GM19372 (cell line): ENCODE measurements around the gene PRR20B.
"Not testable (repeated sequence)": the region's sequence is repeated elsewhere in the genome, so short reads cannot be mapped to it uniquely, and the experiment has no call there.

Source experiments
- ATAC-seq: cut with Tn5 transposase; IDR thresholded peaks from one replicate; pipeline ENCODE4 v1.9.1; 2021; ENCODE audit warnings: mild to moderate bottlenecking, low read depth, moderate library complexity; ENCODE audit not compliant: unreplicated experiment

PRR20B gene

DNA sequence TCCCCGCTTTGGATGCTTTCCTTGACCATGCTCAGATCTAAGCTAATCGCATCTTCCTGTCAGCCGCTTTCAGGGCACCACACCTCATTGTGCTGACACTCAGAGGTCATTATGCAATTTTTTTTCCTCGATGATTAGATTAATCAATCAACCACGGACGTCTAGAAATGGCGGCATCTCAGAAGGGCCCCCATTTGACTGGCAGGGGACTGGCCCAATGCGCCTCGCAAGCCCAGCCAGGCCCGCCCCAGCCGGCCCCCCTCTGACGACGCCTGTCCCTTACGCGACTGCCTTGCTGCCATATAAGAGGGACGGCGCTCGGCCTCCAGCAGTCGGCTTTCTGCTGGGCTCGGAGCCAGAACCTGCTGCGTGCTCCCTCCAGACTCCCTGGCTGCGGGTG is at the start of gene PRR20B:
Gene PRR20B, plus strand, starts transcription at position 301 of the 400 bp plus-strand sequence. CDS start 387 bp downstream, outside the sequence.
- ATAC-seq, result not testable (repeated sequence)

DNA sequence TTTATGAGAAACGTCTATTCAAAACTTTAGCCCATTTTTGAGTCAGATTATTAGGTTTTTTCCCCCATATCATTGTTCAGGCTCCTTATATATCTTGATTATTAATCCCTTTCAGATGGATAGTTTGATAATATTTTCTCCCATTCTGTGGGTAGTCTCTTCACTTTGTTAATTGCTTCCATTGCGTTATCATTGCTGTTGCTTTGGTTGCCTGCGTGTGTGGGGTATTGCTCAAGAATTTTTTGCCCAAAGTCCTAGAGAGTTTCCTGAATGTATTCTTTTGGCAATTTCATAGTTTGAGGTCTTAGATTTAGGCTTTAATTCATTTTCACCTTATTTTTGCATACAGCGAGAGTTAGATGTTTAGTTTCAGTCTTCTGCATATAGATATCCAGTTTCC is 32.3 kb upstream of the PRR20B start:
- no peak for ATAC-seq

DNA sequence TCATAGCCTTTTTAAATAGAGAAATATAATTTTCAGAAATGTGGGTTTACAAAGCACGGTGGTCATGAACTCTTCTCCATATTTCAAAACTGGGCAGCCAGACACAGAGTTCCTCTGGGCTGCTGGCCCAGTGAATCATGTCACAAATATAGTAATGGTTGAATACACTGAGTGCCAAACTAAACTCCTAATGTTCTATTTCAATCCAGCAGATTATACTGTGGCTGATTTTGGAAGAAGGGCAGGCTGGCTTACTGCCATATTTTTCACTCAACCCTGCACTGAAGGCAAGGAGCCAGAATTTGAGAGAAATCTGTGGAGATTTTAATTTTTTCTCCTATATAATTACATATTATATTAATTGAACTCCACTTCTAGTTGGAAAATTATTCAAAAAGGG is 23.6 kb upstream of the PRR20B start:
- ATAC-seq, result no peak

DNA sequence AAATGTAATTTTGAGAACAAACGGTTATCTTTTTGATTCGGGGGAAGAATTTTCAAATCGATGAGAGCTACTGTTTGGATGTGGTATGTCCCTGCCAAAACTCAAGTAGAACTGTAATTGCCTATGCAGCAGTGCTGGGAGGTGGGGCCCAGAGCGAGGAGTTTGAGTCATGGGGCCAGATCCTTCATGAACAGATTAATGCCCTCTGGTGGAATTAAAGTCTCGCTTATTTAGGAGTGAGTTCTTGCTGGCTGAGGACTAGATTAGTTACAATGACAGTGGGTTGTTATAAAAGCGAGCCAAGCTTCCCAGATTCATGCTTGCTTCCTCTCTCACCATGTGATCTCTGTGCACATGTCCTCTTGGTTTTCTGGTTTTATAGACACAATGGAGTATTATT is 18.4 kb upstream of the PRR20B start:
- ATAC-seq, result no peak

DNA sequence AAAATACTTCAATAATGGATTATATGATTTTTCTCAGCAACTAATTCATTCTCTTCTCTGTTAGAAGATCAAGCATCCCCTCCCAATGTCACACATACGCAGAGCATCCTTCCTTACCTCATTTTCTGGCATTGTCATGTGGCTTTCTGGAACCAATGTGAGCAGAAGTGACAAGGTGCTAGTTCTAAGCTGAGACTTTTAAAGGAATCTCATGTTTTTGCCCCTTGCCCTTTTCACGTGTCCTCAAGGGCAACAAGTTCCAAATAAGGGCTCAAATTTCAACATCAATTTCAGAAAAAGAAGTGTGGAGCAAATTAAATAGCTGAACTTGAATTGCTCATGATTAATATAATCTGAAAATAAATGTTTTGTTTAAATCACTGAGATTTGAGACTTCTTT is 11.2 kb upstream of the PRR20B start:
- ATAC-seq, result no peak

DNA sequence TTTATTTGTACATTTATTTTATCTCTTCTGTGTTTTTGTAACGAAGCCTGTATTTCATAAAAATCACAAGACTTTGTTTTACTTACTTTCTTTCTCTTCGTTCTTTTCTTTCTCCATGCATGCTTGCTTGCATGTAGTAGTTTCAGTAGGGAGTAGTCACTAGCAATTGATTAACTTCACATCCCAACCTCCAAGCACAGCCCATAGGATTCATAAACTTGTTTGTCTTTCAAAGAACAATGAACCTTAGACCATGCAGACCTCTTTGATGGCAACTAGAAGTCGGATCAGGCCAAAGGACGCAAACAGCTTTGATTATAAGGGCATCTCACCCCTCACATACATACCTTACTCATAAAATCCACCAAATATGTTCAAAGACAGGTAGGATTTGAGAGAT is 9.7 kb upstream of the PRR20B start:
- ATAC-seq, result no peak

GRCh38 chr13:57138988-57139387 is 8.3 kb upstream of the PRR20B start:
- ATAC-seq, result no peak

DNA sequence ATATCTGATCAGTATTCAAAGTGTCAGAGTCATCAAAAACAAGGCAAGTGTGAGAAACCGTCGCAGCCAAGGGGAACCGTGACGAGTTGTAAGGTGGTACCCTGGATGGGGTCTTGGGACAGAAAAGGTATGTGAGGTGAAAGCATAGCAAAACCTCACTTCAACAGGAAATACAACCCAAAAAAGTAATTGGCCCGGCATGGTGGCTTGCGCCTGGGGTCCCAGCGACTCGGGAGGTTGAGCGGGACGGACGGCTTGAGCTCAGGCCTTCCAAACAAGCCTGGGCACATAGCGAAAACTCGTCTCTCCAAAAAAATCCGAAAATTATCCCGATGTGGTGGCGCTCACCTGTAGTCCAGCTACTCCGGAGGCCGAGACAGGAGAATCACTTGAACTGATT is 7.5 kb upstream of the PRR20B start:
- ATAC-seq, result not testable (repeated sequence)

DNA sequence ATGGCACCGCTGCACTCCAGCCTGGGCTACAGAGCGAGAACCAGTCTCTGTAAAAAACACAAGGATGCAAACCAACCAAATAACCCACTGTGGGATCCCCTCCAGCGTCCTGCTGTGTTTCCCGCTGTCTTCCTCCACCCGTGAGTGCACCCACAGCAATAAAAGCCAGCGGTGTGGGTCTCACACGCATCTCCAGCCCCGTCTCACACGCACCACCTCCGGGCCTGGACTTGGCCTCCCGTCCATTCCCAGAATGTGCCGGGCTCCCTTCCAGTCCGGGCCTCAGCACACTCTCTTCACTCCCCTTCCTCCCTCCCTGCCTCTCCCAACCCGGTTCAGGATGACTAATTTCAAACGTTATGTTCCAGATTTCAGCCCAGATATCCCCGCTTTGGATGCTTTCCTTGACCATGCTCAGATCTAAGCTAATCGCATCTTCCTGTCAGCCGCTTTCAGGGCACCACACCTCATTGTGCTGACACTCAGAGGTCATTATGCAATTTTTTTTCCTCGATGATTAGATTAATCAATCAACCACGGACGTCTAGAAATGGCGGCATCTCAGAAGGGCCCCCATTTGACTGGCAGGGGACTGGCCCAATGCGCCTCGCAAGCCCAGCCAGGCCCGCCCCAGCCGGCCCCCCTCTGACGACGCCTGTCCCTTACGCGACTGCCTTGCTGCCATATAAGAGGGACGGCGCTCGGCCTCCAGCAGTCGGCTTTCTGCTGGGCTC is 6.9 kb upstream of the PRR20B start, which contains the start of gene PRR20A:
Gene PRR20A, plus strand, starts transcription at position 684 of the 734 bp plus-strand sequence. CDS start 387 bp downstream, outside the sequence.
- not testable (repeated sequence) for ATAC-seq

DNA sequence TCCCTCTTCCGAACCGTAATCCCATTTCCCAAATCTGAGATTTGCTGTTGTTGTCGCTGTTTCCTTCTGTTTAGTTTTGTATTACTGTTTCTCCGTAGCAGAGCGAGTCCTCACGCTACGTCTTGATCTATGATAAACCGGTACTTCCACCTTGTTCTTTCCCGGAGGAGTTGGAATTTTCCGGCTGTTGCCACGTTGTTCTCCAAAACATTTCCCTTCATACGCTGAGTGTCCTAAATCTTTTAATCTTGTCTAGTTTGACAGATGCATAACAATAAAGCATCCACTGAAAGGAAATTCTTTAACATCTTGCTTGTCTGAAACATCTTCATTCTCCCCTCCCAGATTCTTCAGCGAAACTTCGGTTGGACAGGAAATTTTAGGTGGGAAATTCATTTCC is 818 bp downstream of the PRR20B start:
- not testable (repeated sequence) for ATAC-seq

DNA sequence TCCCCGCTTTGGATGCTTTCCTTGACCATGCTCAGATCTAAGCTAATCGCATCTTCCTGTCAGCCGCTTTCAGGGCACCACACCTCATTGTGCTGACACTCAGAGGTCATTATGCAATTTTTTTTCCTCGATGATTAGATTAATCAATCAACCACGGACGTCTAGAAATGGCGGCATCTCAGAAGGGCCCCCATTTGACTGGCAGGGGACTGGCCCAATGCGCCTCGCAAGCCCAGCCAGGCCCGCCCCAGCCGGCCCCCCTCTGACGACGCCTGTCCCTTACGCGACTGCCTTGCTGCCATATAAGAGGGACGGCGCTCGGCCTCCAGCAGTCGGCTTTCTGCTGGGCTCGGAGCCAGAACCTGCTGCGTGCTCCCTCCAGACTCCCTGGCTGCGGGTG is 6.5 kb downstream of the PRR20B start, which contains the start of gene PRR20C:
Gene PRR20C, plus strand, starts transcription at position 301 of the 400 bp plus-strand sequence. CDS start 387 bp downstream, outside the sequence.
- ATAC-seq, result not testable (repeated sequence)

- ATAC-seq, result not testable (repeated sequence)
These were observed 13.0 kb downstream of the PRR20B start, which contains the start of gene PRR20D for GRCh38 chr13:57160332-57160731. Gene PRR20D, plus strand, starts transcription at chr13:57160632. Its CDS starts 387 bp downstream, at chr13:57161019.

- ATAC-seq, result not testable (repeated sequence)
These were observed 19.6 kb downstream of the PRR20B start, which contains the start of gene PRR20E for GRCh38 chr13:57166897-57167296. Gene PRR20E, plus strand, starts transcription at chr13:57167197. Its CDS starts 387 bp downstream, at chr13:57167584.

GRCh38 chr13:57191667-57192066 is 44.4 kb downstream of the PRR20B start:
- no peak for ATAC-seq
